ENCODE measurements around the gene TBC1D23.

DNA sequence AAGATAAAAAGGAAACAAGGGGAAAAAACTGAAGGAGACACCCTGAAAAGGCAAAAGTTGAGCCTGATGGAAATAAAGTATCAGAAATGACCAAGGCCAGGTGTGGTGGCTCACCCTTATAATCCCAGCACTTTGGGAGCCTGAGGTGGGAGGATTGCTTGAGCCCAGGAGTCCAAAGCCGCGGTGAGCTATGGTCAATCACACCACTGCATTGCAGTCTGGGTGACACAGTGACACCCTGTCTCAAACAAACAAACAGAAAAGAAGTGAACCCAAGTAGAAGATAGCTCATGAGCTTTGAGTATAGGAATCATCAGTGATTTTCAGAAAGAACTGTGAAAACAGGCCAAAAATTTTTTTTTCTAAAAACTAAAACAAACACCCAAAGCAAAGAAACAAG, 26.4 kb upstream of the TBC1D23 start:
- TF ChIP-seq, protein P1, sequence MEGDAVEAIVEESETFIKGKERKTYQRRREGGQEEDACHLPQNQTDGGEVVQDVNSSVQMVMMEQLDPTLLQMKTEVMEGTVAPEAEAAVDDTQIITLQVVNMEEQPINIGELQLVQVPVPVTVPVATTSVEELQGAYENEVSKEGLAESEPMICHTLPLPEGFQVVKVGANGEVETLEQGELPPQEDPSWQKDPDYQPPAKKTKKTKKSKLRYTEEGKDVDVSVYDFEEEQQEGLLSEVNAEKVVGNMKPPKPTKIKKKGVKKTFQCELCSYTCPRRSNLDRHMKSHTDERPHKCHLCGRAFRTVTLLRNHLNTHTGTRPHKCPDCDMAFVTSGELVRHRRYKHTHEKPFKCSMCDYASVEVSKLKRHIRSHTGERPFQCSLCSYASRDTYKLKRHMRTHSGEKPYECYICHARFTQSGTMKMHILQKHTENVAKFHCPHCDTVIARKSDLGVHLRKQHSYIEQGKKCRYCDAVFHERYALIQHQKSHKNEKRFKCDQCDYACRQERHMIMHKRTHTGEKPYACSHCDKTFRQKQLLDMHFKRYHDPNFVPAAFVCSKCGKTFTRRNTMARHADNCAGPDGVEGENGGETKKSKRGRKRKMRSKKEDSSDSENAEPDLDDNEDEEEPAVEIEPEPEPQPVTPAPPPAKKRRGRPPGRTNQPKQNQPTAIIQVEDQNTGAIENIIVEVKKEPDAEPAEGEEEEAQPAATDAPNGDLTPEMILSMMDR (IDR thresholded peaks at IDR 0.05; ENCODE audit: poor library complexity): no peak
- no peak for TF ChIP-seq EZH2phosphoT487 (IDR thresholded peaks at IDR 0.05; ENCODE audit: low read depth, severe bottlenecking, unreplicated experiment)
